Panc1 (cell line): ENCODE data around the gene MROH2A.

Source experiments
- POLR2AphosphoS5 ChIP-seq: IDR thresholded peaks from 2 replicates; pipeline ENCODE4 v1.6.1; 2012; ENCODE audit warnings: mild to moderate bottlenecking, low read depth, low read length, moderate library complexity
- SIN3A ChIP-seq: IDR thresholded peaks from 2 replicates; pipeline ENCODE4 v1.6.1; 2012; ENCODE audit warnings: low read depth, mild to moderate bottlenecking, low read length, moderate library complexity, borderline replicate concordance; ENCODE audit not compliant: insufficient read depth
- TF ChIP-seq, protein P1 (sequence below): fragments of 450-650 bp; IDR thresholded peaks from 2 replicates; pipeline ENCODE4 v1.5.1; 2017; ENCODE audit warnings: mild to moderate bottlenecking
- TF ChIP-seq, protein P2 (sequence below), 2 experiments: IDR thresholded peaks; 2 replicates each; pipeline ENCODE4 v1.6.1; 2011 to 2012; ENCODE audit warnings: low read depth in 2 of 2, control low read depth in 1 of 2, low read length in 1 of 2, mild to moderate bottlenecking in 1 of 2, moderate library complexity in 1 of 2; ENCODE audit not compliant: insufficient read depth in 1 of 2

DNA sequence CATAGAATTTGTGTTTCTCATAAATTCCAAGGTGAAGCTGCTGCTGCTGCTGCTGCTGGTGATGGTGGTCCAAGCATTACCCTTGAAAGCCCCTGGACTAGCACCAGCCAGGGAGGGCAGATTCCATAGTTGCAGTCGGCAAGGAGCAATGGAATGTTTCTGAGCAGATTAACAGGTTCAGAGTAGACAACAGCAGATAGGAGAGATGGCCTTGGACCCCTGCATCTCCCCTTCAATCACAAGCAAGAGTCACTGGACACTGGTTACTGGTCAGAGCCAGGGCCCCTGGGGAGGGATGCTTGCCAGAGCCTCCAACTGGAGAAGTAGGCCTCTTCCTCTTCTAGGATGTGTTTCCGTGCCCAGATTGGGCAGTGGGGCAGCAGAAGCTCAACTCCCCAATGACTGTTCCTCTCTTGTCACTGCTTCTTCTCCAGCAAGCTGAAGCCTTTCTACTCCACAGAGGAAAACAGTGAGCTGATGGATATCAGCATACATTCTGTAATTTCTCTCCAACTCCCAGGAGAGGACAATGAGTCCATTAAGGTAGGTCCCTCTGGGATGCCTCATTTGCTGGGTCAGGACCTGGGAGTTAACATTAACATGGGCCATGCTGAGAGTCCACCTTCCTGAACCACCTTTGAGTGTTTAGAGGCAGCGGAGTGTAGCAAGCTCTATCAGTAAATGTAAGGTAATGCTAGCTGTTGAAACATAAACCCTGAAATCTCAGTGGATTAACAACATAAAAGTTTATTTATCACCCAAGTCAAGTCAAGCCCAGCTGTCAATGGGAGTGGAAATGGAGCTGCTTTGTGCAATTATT lies 35.3 kb downstream of the MROH2A start:
- TF ChIP-seq, protein P1, sequence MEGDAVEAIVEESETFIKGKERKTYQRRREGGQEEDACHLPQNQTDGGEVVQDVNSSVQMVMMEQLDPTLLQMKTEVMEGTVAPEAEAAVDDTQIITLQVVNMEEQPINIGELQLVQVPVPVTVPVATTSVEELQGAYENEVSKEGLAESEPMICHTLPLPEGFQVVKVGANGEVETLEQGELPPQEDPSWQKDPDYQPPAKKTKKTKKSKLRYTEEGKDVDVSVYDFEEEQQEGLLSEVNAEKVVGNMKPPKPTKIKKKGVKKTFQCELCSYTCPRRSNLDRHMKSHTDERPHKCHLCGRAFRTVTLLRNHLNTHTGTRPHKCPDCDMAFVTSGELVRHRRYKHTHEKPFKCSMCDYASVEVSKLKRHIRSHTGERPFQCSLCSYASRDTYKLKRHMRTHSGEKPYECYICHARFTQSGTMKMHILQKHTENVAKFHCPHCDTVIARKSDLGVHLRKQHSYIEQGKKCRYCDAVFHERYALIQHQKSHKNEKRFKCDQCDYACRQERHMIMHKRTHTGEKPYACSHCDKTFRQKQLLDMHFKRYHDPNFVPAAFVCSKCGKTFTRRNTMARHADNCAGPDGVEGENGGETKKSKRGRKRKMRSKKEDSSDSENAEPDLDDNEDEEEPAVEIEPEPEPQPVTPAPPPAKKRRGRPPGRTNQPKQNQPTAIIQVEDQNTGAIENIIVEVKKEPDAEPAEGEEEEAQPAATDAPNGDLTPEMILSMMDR: no peak
- no peak for TF ChIP-seq SIN3A
- TF ChIP-seq, protein P2, sequence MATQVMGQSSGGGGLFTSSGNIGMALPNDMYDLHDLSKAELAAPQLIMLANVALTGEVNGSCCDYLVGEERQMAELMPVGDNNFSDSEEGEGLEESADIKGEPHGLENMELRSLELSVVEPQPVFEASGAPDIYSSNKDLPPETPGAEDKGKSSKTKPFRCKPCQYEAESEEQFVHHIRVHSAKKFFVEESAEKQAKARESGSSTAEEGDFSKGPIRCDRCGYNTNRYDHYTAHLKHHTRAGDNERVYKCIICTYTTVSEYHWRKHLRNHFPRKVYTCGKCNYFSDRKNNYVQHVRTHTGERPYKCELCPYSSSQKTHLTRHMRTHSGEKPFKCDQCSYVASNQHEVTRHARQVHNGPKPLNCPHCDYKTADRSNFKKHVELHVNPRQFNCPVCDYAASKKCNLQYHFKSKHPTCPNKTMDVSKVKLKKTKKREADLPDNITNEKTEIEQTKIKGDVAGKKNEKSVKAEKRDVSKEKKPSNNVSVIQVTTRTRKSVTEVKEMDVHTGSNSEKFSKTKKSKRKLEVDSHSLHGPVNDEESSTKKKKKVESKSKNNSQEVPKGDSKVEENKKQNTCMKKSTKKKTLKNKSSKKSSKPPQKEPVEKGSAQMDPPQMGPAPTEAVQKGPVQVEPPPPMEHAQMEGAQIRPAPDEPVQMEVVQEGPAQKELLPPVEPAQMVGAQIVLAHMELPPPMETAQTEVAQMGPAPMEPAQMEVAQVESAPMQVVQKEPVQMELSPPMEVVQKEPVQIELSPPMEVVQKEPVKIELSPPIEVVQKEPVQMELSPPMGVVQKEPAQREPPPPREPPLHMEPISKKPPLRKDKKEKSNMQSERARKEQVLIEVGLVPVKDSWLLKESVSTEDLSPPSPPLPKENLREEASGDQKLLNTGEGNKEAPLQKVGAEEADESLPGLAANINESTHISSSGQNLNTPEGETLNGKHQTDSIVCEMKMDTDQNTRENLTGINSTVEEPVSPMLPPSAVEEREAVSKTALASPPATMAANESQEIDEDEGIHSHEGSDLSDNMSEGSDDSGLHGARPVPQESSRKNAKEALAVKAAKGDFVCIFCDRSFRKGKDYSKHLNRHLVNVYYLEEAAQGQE (IDR thresholded peaks at IDR 0.05; ENCODE audit: insufficient read depth in 1 of 2, low read depth in 2 of 2, low read length in 1 of 2): no peak
- no peak for TF ChIP-seq POLR2AphosphoS5
